ENCODE measurements around the gene GPSM1.

The GPSM1 gene

DNA sequence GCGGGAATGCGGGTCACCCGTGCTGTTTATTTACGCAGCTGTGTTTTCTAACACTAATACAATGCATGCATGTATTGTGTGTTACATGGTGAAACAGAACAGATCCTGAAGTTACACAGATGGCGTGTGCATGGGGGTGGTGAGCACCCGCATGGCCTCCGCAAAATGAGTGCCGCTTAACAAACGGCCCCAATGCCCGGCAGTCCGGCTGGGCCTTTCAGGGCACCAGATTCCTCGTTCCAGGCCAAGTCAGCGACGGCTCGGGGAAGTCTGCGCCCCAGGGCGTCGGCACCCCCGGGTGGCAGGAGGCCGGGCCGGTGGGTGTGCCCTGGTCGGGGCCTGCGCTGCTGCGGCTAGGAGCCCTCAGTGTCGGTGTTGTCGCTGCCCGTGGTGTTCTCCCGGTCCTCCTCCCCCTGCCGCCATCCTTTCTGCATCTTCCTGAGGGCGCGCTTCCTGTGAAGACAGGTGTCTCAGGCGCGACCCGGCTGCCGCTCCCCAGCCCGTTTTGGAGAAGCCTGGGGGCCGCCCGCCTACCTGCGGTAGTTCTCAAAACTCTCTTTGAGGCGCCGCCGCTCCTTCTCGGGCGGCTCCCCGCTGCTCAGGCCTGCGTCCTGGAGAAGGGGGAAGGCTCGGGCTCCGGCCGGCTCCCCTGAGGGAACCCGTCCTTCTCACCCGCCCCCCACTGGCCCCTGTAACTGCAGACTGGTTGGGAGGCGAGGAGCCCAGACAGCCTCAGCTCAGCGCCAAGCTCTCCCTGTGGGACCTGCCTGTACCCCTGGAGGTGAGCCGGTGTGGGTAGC is 36.8 kb downstream of the GPSM1 start:
- DNase-seq = no peak

GRCh38 chr9:136364942-136365774 is 37.8 kb downstream of the GPSM1 start:
- DNase-seq = no peak

- no peak for DNase-seq
Observed at GRCh38 chr9:136365775-136366222, 38.5 kb downstream of the GPSM1 start.

- DNase-seq = no peak
Observed at GRCh38 chr9:136366826-136367225, 39.5 kb downstream of the GPSM1 start.

DNA sequence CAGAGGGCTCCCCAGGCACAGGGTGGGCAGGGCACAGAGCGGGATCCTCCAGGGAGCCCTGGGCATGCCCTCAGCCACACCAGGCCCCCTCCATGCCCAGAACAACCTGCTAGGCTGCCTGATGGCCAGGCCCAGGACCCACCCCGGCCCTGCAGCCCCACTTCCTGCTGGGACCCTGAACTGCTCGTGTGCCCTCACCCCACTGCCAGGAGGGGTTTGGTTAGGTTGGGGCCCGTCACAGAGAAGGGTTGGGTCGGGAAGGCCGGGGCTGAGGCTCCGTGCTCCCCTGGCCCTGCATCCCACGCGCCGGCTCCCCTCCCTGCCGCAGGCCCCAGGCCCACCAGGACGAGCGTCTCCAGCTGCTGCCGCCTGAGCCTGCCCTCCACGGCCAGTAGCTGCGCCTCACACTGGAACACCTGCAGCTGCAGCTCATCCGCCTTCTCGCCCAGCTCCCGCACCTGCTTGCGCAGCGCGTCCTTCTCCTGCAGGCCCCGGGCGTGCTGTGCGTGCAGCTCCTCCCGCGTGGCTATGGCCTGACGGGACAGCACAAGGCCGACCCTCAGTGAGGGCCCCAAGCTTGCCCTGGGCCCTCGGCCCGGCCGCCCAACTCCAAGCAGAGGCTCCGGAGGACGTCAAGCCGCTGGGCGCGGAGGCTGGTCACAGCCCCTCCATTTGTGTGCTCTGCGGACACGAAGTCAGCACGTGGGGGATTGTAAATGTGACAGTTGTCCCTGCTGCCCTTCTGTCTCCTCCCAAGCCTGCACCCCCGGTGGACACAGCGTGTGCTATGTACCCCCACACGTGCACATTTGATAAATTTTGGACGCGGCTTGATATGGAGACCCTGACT is 40.2 kb downstream of the GPSM1 start:
- no peak for DNase-seq

- no peak for DNase-seq
Observed at GRCh38 chr9:136368190-136368589, 40.9 kb downstream of the GPSM1 start.

DNA sequence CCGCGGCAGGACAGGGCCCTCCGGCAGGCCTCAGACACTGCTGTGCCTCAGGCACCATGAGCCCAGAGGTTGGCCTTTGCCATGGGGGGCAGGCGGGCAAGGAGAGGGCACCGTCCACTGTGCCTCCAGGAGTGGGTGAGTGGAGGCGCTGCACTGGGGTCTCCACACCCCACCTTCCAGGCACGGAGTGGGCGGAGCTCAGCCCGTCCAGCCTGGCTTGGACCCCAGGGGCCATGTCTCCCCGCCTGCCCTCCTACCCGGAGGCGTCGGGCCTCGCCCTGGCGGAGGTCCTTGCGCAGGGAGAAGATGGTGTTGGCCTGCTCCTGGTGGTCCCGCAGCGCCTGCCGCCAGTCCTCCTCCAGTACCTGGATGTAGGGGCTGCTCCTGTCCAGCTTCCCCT is 42.7 kb downstream of the GPSM1 start:
- DNase-seq = no peak

- DNase-seq = no peak
Observed at GRCh38 chr9:136370687-136371532, 43.6 kb downstream of the GPSM1 start.

- DNase-seq = no peak
Observed at GRCh38 chr9:136371533-136371880, 44.2 kb downstream of the GPSM1 start.

- DNase-seq = no peak
Observed at GRCh38 chr9:136372006-136372405, 44.7 kb downstream of the GPSM1 start.

DNA sequence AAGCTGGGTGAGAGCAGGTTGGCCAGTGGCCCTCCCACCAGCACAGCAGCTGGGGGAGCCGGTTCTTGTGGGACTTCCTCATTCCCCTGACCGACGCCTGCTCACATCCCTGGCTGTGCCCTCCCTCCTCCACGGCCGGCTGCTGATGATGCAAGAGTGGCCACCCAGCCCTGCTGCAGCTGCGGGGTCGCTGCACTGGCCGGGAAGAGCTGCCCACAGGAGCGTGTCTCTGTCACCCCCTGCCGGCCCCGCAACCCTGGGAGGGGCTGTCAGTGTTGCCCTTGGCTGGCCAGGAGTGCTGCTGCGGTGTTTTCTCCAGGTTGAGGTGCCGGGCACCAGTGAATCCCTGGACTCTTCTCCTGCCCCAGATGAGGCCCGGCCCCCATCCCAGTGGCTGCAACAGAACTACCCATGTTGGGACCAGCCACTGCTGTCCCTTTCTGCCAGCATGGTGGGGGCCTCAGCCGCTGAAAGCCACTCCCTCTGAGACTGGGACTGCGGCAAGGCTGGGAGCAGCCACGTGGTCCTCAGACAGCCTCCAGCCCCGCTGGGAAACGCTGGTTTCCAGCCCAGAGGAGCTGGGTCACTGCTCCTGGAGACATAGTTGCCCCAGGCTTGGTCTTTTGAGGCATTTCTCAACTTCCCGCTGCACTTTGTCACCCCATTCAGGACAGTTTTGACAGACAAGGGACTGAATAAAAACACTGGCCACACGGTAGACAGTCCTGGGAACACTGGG is 45.4 kb downstream of the GPSM1 start:
- no peak for DNase-seq

- DNase-seq = no peak
Observed at GRCh38 chr9:136373300-136374182, 46.2 kb downstream of the GPSM1 start, which contains the start of gene CARD9. Gene CARD9 (minus strand): TSS chr9:136373669. CDS start chr9:136372078, 1,591 bp downstream.

GRCh38 chr9:136374183-136374575 is 46.8 kb downstream of the GPSM1 start:
- DNase-seq = no peak

DNA sequence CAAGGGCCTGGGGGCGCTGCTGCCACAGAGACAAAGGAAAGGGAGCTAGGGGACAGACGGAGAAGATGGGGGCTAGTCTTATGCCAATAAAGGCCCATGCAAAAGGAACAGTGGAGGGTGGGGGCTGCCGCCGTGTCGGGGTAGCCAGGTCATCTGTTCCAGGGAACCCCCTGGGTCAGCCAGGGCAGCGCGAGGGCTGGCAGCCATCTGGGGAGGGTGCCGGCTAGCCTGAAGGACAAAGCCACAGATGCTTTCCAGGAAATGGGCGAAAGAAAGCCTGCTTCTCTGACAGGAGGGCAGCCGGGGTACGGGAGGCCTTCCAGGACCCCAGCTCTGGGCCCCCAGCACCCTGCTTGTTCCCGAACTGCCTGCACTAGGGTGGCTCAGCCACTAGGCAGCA is 47.8 kb downstream of the GPSM1 start:
- DNase-seq = no peak

DNA sequence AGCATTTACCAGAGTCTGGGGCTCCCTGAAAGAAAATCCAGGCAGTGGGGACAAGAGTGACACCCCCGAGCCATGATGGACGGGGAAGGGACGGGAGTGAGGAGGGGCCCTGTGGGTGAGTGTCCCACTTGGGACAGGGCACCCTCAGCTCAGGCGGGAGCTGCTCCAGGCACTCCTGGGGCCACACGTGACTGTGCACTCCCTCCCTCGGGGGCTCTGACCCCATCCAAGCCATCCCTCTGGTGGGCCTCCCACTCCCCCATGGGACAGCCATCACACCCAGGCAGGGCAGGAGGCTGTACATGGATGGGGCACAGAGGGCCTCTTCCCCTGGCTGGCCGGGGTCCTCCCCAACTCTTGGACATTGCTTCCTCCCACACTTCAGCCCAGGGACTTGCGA is 49.1 kb downstream of the GPSM1 start:
- DNase-seq = no peak

- DNase-seq = no peak
Observed at GRCh38 chr9:136377341-136378169, 50.2 kb downstream of the GPSM1 start.

GRCh38 chr9:136378170-136379002 is 51.0 kb downstream of the GPSM1 start:
- DNase-seq = no peak

DNA sequence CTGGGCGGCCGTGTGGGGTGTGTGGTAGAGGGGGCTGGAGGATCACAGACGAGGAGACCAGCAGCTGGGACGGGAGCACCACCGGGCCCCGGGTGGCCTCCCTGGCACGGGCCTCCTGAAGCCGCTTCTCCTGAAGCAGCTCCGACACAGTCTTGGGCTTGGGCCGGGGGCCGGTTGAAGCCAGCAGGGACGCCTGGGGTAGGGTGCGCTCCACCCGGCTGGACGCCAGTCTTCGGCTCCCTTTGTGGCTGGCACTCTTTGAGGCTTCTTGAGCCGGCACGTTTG is 51.6 kb downstream of the GPSM1 start:
- no peak for DNase-seq

- no peak for DNase-seq
Observed at GRCh38 chr9:136379401-136379800, 52.1 kb downstream of the GPSM1 start.

Data from activated CD4-positive, alpha-beta T cell treated with anti-CD3 and anti-CD28 coated beads, Interleukin-2, amount 50 U/mL, for 4 hours (primary cell).